Measurements from ENCODE around the gene KRT1. TPM values are rescaled to one million over a fixed set of nuclear protein-coding genes. Genes with fewer than 3 reads are reported as not detected.
"Not testable (repeated sequence)": the region's sequence is repeated elsewhere in the genome, so short reads cannot be mapped to it uniquely, and the experiment has no call there.

KRT1 gene
- 1.8 TPM for total RNA-seq

DNA sequence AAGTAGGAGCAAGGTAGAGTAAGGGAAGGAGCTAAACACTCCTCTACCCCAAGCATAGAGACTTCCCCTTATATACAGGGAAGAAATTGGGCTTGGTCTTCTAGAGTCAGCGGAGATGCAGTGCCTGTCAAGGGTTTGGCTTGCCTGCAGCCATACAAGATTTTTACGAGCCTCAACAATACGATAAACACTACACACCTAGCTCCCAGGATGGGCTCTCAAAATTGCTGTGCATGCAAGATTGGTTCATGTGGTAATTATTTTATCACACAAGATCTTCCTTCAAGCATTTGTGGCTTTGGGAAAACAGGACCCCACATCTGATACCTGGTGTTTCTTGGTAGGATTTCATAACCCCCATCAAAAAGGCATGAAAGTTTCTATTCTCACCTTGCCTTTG, at the start of gene KRT1:
Gene KRT1, minus strand, starts transcription at position 45 of the 400 bp plus-strand sequence. CDS start 59 bp downstream, outside the sequence.
- no peaks in the 10 kb centered on the region for H3K27me3 ChIP-seq (ENCODE audit: insufficient read depth, low read length)
- no peak within 1 kb of the TSS for H3K4me3 ChIP-seq (ENCODE audit: low read length)
- no peaks in the 10 kb centered on the region for H3K9me3 ChIP-seq (ENCODE audit: low read depth, low read length)
- H3K4me1 ChIP-seq (ENCODE audit: insufficient read depth, low read length) = peaks cover 12% of the 10 kb centered on the region

DNA sequence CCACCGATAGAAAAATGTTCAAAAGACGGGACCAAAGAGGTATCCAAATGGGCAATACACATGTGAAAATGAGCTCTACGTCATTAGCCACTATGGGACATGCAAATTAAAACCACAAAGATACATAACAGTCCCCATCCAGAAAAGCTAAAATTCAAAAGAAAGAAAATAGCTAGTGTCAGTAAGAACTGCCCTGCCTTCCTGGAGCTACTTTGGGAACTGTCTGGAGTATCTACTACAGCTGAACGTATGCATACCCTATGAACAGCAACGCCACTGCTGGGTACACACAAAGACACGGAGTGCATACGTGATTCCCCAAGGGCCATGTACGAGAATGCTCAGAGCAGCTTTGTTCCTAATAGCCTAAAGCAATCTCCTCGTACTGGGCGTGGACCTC, 48.9 kb upstream of the KRT1 start:
- H3K27me3 ChIP-seq (ENCODE audit: insufficient read depth, low read length) = no peaks in the 10 kb centered on the region
- no peak overlapping the region for H3K4me3 ChIP-seq (ENCODE audit: low read length)
- H3K9me3 ChIP-seq (ENCODE audit: low read depth, low read length) = no peaks in the 10 kb centered on the region
- no peaks in the 10 kb centered on the region for H3K4me1 ChIP-seq (ENCODE audit: insufficient read depth, low read length)

DNA sequence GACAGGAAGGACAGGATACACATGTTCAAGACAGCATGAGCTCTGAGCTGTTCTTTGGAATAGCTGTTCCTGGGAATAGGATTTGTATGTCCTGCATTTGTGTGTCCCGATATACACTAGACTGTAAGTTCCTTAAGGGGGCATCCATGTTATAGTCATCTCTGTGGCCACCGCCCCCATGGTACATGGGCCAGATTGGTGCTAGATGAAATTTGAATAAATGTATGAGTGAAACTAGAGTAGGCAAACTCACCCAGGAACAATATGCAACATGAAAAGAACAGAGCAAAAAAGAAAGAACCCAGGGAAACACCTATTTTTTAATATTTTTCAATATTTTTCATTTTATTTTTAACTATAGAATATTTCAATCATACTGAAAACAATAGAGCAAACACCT, 48.2 kb upstream of the KRT1 start:
- Histone ChIP-seq H3K9me3 (ENCODE audit: low read depth, low read length) (no peaks in the 10 kb centered on the region), H3K4me1 (ENCODE audit: insufficient read depth, low read length) (no peaks in the 10 kb centered on the region)

DNA sequence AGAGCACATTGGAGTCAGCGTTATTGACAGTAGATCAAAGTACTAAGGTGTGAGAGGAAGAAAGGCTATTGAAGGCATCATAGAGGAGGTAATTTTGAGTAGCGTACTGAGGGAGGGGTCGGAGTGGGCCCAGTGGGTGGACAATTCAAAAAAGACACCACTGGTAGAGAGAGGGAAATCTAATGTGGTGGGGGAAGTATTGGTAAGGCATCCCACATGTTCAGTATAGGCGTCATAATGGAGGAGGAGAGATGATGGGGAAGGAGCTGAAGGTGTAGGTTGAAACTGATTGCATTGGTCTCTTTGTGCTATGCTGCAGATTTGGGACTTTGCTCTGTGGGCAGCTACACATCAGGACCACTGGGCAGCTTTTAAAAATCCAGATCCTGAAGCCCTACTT, 46.8 kb upstream of the KRT1 start:
- no peak overlapping the region for H3K4me3 ChIP-seq (ENCODE audit: low read length)
- H3K9me3 ChIP-seq (ENCODE audit: low read depth, low read length) = no peaks in the 10 kb centered on the region
- H3K27me3 ChIP-seq (ENCODE audit: insufficient read depth, low read length) = no peaks in the 10 kb centered on the region
- no peaks in the 10 kb centered on the region for H3K4me1 ChIP-seq (ENCODE audit: insufficient read depth, low read length)

More for the DNA sequence above, 48.2 kb upstream of the KRT1 start:
- H3K4me3 ChIP-seq (ENCODE audit: low read length) = no peak overlapping the region
- no peaks in the 10 kb centered on the region for H3K27me3 ChIP-seq (ENCODE audit: insufficient read depth, low read length)

DNA sequence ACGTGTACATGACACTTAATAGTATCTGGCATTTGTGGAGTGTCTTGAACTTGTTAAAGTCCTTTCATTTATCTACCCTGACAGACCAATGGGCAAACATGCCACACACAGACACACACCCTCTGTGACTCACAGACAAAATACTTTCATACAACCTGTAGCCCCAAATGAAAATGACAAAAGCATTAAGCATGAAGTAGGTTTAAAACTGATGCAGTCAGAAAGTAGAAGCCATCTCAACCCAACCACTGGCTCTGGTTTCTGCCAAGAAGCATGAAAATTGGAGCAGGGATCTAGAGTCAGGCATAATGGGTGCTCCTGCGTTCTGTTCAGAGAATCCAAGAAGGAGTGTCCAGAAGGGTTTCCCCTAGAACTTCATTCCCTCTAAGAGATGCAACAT, 46.2 kb upstream of the KRT1 start:
- Histone ChIP-seq H3K4me3 (ENCODE audit: low read length) (no peak overlapping the region), H3K4me1 (ENCODE audit: insufficient read depth, low read length) (no peaks in the 10 kb centered on the region), H3K9me3 (ENCODE audit: low read depth, low read length) (no peaks in the 10 kb centered on the region), H3K27me3 (ENCODE audit: insufficient read depth, low read length) (no peaks in the 10 kb centered on the region)

DNA sequence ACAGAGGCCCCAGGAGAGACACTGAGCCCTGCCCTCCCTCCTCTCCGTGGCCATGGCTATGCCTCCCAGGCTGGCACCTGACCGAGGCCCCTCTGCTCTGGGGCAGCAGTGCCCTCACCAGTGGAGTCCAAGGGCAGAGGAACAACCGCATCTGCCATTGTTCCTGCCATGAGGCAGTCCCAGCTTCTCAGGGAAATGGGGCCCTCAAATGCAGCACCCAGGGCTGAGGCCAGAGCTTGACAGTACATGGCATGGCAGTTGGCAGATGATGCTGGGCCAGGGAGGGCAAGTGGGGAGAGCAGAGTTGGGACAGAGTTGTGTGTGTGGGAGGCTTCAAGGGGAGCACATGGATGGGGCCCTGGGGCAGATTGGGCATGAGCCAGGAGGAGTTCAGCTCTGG, 44.2 kb upstream of the KRT1 start:
- H3K27me3 ChIP-seq (ENCODE audit: insufficient read depth, low read length) = no peaks in the 10 kb centered on the region
- no peak overlapping the region for H3K4me3 ChIP-seq (ENCODE audit: low read length)
- H3K9me3 ChIP-seq (ENCODE audit: low read depth, low read length) = no peaks in the 10 kb centered on the region
- H3K4me1 ChIP-seq (ENCODE audit: insufficient read depth, low read length) = no peaks in the 10 kb centered on the region

DNA sequence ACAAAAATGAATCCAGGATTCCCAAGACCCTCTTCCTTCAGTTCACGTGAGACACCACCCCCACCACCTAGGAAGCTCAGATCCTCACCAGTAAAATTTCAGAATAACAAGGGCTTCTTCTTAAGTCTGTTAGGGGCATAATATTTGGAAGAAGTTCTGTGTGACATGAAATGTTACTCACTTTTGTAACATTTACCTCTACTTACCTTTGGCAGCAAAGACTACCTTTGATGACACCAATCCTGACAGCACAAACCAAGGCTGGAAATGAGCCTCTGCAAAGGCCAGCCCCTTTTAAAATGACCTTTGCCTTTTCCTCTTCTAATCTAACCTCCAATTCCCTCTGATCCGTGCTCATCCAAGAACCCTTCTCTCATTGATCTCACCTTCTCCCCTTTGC, 42.5 kb upstream of the KRT1 start:
- no peaks in the 10 kb centered on the region for H3K4me1 ChIP-seq (ENCODE audit: insufficient read depth, low read length)
- no peak overlapping the region for H3K4me3 ChIP-seq (ENCODE audit: low read length)
- no peaks in the 10 kb centered on the region for H3K9me3 ChIP-seq (ENCODE audit: low read depth, low read length)
- H3K27me3 ChIP-seq (ENCODE audit: insufficient read depth, low read length) = no peaks in the 10 kb centered on the region

DNA sequence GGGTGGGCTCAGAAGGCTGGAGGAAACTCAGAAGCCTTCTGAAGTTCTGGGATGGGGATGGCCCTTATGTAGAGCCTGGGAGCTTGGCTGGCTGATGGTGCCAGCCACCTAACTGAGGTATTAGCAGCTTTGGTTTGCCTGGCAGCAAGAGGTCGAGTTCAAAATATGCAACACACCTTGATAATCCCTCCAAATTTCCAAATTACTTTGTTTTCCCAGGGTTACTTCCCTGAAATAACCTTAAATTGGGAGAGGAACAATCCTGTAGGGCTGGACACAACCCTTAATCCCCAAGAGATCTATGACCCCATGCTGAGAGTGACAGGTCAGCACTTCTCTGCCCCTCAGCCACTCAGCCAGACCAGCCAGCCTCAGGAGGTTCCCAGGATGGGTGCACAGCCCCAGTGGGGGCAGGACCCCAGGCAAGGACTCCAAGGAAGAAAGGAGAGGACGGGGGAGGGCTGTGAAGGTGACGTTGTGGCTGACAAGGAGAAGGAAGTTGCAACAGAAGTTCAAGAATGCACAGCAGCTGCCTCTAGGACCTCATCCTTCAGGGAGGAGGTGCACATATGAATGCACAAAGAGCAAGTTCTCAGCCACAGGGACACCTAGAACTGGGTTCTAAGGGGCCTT, 41.7 kb upstream of the KRT1 start:
- no peaks in the 10 kb centered on the region for H3K27me3 ChIP-seq (ENCODE audit: insufficient read depth, low read length)
- H3K9me3 ChIP-seq (ENCODE audit: low read depth, low read length) = no peaks in the 10 kb centered on the region
- no peaks in the 10 kb centered on the region for H3K4me1 ChIP-seq (ENCODE audit: insufficient read depth, low read length)
- no peak overlapping the region for H3K4me3 ChIP-seq (ENCODE audit: low read length)

DNA sequence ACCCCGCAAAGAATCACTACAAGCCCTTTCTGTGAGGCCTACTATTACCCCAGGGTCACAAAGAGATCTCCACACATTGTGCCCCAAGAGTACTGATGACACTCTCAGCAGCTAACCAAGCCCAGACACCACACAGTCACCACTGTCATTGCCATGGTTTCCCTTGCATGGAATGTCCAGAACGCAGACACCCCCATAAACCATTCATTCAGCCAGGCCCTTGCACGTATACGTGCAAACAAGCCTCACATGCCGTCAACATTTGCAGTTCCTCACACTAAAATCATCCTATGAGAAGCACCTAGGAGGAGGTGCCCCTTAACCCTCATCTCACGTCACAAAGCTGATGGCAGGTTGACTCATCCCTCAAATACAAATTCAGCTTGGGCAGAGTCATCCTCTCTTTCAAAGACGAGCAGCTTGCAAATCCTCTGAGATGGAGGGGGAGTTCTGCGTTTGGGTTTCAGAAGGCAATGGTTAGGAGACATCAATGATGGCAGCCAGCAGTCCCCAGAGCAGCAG, 40.2 kb upstream of the KRT1 start:
- H3K4me1 ChIP-seq (ENCODE audit: insufficient read depth, low read length) = no peaks in the 10 kb centered on the region
- H3K27me3 ChIP-seq (ENCODE audit: insufficient read depth, low read length) = peaks cover 12% of the 10 kb centered on the region
- no peaks in the 10 kb centered on the region for H3K9me3 ChIP-seq (ENCODE audit: low read depth, low read length)

DNA sequence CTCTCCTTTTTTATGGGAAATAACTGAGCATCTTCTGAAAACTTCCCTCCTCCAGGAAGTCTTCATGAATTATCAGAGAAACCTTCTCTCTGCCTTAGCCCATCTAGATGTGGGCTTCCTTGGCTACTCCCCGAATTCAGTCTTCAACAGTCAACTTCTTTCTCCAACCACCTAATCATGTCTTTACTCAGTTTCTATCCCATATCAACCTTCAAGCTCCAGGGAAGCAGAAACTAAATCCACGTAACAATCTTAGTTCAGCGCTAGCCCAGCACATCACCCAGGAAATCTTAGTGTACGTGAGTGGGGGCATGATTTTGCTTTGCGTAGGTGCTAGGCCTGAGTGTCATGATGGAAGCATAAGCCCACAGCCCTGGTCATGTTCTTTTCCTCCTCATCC, 35.9 kb upstream of the KRT1 start:
- no peaks in the 10 kb centered on the region for H3K9me3 ChIP-seq (ENCODE audit: low read depth, low read length)
- peaks cover 42% of the 10 kb centered on the region for H3K27me3 ChIP-seq (ENCODE audit: insufficient read depth, low read length)
- H3K4me1 ChIP-seq (ENCODE audit: insufficient read depth, low read length) = peaks cover 5% of the 10 kb centered on the region
- H3K4me3 ChIP-seq (ENCODE audit: low read length) = no peak overlapping the region

More for the DNA sequence above, 40.2 kb upstream of the KRT1 start:
- no peak overlapping the region for H3K4me3 ChIP-seq (ENCODE audit: low read length)

DNA sequence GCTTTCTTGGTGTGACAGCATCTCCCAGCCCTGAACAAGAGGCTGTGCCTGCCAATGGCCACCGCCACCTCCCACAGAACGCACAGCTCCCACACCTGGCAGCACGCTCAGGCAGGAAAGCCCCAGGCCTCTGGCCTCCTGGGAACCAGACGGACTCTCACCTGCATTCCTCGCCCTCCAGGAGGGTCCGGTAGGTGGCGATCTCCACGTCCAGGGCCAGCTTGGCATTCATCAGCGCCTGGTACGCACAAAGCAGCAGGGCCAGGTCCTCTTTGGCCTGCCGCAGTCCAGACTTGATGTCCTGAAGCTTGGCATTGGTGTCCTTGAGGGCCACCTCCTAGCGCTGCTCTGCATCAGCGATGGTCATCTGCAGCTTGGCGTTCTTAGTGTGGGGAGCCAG, 35.2 kb upstream of the KRT1 start:
- no peaks in the 10 kb centered on the region for H3K9me3 ChIP-seq (ENCODE audit: low read depth, low read length)
- H3K4me1 ChIP-seq (ENCODE audit: insufficient read depth, low read length) = peaks cover 5% of the 10 kb centered on the region
- peaks cover 42% of the 10 kb centered on the region for H3K27me3 ChIP-seq (ENCODE audit: insufficient read depth, low read length)
- no peak overlapping the region for H3K4me3 ChIP-seq (ENCODE audit: low read length)

DNA sequence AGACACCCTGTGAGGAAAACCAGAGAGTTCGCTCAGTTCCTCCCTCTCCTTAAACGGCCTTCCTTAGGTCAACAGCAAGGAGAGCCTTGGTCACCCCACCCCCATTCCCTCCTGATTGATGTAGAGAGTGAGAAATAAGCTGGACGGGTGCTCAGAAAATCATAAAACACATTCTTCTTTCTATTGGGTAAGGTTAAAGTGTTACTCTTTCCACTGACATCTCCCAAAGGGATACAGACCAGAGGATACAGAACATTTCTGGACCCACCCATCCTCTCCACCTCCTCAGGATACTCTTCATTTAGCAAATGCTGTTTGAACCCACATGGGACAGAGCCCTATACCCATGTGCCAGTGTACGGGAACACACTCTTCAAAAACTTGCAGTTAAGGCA, 34.7 kb upstream of the KRT1 start:
- H3K27me3 ChIP-seq (ENCODE audit: insufficient read depth, low read length) = peaks cover 42% of the 10 kb centered on the region
- no peaks in the 10 kb centered on the region for H3K9me3 ChIP-seq (ENCODE audit: low read depth, low read length)
- H3K4me1 ChIP-seq (ENCODE audit: insufficient read depth, low read length) = peaks cover 5% of the 10 kb centered on the region
- H3K4me3 ChIP-seq (ENCODE audit: low read length) = no peak overlapping the region

DNA sequence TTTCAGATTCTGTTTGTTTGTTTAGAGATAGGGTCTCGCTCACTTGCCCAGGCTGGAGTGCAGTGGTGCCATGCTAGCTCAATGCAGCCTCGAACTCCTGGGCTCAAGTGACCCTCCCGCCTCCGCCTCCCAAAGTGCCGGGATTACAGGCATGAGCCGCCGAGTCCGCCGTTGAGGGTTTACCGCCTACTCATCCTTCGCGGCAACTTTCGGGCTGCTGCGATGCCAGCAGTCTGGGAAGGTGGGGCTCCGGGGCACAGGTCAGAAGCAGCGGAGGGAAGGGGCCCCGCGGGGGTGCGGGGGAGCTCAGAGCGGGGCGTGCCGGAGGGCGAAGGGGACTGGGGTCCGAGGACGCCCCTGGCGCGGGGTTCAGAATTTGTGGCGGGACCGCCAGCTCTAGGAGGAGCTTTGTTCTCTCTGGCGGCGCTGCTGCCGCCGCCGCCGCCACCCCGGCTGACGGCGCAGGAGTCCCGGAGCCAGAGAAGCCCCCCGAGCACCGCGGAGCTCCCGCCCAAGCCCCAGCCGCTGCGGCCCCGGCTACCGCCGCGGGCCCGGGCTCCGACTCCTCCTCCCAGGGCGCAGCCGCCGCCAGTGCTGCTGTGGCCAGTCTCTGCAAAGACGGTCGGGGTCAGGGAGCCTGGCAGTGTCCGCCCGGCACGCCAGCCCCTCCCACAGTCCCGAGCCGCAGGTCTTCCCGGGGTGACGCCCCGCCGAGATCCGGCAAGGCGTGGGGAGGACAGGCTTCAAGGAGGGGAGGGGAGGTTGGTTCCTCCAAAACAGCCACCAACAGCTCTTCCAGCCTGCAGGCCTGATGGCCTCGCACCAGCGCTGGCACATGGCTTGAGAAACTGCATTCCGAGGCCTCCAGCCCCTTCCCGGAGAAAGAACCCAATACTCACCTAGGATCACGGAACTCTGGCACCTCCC, 34.0 kb upstream of the KRT1 start:
- H3K4me1 ChIP-seq (ENCODE audit: insufficient read depth, low read length) = peaks cover 5% of the 10 kb centered on the region
- peaks cover 42% of the 10 kb centered on the region for H3K27me3 ChIP-seq (ENCODE audit: insufficient read depth, low read length)
- H3K4me3 ChIP-seq (ENCODE audit: low read length) = no peak overlapping the region
- no peaks in the 10 kb centered on the region for H3K9me3 ChIP-seq (ENCODE audit: low read depth, low read length)

DNA sequence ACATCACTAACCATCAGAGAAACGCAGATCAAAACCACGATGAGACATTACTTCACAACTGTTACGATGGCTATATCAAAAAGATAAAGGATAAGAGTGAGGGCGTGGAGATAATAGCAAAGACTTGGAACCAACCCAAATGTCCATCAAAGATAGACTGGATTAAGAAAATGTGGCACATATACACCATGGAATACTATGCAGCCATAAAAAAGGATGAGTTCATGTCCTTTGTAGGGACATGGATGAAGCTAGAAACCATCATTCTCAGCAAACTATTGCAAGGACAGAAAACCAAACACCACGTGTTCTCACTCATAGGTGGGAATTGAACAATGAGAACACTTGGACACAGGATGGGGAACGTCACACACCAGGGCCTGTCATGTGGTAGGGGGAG, 31.9 kb upstream of the KRT1 start:
- H3K27me3 ChIP-seq (ENCODE audit: insufficient read depth, low read length) = peaks cover 42% of the 10 kb centered on the region
- H3K4me3 ChIP-seq (ENCODE audit: low read length); H3K9me3 ChIP-seq (ENCODE audit: low read depth, low read length); H3K4me1 ChIP-seq (ENCODE audit: insufficient read depth, low read length): not testable (repeated sequence)

DNA sequence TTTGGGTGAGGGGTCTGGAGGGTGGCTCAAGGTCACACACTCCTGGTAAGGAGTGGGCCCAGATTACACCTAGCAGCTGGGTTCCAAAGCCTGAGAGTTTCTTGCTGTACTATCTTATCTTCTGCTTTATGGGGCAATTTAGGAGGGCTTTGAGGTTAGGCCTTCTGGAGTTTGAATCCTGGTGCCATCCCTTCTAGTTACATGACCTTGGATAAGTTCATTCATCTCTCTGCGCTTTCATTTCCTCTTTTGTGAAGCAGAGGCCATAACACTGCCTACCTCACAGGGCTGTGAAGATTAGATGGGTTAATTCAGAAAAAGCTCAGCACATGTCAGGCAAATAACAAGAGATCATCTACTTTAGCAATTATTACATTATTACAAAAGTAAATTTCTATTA, 30.5 kb upstream of the KRT1 start:
- H3K27me3 ChIP-seq (ENCODE audit: insufficient read depth, low read length) = peaks cover 32% of the 10 kb centered on the region
- H3K4me1 ChIP-seq (ENCODE audit: insufficient read depth, low read length) = peaks cover 5% of the 10 kb centered on the region
- H3K9me3 ChIP-seq (ENCODE audit: low read depth, low read length) = no peaks in the 10 kb centered on the region
- H3K4me3 ChIP-seq (ENCODE audit: low read length) = no peak overlapping the region
